ENCODE results near the gene SEPTIN10.
"Not testable (repeated sequence)": the region's sequence is repeated elsewhere in the genome, so short reads cannot be mapped to it uniquely, and the experiment has no call there.

The SEPTIN10 gene

DNA sequence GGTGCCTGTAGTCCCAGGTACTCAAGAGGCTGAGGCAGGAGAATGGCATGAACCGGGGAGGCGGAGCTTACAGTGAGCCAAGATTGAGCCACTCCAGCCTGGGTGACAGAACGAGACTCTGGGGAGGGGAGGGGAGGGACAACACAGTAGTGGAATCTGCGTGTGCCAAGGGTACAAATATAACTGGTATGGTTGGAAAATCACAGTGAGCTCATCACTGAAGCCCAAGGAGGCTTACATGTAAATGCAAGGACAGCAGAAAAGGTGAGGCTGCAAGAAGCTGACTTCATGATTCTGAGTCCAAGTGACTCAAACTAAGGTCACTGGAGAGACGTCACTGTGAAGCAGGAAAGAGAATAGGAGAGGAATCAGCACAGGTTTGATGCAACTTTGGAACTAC is 9.2 kb downstream of the SEPTIN10 start:
- DNase-seq: no peak

DNA sequence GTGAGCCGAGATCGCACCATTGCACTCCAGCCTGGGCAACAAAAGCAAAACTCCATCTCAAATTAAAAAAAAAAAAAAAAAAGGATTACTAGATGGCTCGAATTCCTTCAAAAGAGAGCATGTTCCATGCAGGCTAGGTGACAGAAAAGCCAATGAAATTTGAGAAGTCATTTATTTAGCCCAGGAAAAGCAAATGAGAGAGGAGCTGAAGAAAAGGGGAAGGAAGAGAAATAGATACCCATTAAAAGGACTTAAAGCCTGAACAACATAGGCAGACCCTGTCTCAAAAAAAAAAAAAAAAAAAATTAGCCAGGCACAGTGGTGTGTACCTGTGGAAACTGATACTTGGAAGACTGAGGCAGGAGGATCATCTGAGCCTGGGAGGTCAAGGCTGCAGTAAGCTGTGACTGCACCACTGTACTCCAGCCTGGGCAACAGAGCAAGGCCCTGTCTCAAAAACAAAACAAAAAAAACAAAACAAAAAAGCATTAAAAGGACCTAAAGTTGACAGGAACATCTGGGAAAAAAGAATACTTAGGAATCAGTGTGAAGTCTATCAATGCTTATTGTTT is 11.1 kb downstream of the SEPTIN10 start:
- DNase-seq: no peak

DNA sequence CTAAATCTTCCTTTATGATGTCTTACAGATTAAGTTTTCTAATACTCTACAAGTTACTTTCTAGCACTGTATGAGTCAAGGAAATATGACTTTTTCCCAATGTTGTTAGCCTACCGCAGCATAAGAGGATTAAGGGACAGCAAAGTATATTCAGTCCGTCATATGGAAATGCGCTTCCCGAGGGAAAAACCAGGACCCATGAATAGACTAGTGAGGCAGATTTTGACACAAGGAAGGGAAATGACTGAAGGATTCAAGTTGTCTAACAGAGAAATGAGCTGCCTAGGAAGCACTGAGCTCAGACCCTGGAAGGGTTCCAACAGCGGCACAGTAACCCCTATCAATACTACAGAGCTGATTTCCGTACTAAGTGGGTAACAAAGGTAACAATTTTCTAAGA is 12.0 kb downstream of the SEPTIN10 start:
- DNase-seq: no peak

DNA sequence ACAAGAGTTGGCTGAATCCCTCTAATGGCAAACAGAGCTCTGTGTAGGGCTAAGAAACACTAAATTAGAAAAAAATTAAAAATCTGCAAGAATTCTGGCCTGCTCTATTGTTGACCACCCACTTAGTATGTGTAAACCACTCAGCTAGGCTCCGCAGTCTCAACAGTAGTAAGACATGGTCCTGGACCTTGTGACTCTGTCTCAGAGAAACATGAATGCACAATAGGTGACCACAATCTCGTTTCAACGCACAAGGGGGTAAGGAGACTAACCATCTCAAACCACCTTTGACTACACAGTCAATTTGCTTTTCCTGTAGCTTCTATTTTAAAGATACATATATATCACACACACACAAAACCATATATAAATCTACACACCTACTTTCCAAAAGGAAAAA is 16.5 kb downstream of the SEPTIN10 start:
- no peak for DNase-seq

DNA sequence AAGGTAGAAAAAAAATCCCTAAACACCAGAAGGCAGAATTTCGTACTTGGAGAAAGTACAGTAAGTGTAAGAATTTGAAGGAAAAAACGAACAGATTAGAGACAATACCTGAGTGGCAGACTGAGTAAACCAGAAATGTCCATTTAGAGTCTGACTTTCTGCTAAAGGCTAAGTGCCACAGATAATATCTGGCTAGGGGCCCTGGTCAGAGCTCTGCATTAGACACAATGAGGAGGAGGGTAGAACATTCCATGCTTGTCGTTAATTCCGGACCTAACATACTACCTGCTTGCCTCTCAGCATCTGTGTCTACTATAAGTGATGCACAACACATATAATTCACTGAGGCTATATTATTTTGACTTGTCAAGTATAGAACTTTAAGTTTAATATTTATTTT is 18.1 kb downstream of the SEPTIN10 start:
- DNase-seq: no peak

DNA sequence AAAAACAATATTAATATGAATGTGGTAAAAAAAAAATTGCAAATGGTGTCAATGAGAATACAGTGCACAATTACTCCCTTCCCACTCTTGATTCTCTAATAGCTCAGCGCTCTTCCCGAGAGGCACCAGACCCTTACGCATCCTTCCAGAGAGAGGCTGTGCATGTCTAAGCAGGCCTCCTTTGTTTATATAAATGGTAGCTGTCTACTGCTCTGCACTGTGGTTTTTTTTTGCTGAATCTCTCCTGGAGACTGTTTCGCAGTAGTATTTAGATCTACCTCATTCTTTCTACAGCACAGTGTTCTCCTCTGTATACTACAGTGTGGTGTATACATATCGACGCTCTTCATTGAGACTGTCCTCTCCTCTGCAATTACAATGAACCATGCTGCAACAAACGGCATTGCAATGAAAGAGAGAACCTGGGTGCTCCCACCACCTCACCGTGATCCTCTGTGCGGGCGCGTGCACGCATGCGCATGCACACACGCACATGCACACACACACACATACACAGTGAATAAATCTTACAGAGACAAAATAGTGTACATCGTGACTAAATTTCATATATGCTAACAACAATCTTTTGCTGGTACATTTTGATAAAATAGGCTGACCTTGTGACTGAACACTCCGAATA is 19.4 kb downstream of the SEPTIN10 start:
- DNase-seq: no peak

DNA sequence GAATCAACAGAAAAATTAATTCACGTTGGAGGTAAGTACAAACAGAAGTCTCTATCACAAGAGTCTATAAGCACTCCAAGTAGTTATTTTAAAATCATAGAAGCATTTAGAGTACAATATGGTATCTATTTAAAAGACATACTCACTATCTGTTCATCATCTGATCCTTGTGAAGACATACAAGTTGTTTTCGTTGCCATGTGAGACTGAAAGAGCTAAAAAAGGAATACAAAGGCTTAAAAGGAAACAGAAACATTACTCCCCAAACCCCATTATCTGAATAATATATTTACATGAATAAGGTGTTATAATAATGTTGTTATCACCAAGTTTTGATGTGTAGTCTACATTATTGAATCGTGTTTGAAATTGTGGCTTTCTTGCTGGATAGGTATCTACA is 20.9 kb downstream of the SEPTIN10 start:
- no peak for DNase-seq

DNA sequence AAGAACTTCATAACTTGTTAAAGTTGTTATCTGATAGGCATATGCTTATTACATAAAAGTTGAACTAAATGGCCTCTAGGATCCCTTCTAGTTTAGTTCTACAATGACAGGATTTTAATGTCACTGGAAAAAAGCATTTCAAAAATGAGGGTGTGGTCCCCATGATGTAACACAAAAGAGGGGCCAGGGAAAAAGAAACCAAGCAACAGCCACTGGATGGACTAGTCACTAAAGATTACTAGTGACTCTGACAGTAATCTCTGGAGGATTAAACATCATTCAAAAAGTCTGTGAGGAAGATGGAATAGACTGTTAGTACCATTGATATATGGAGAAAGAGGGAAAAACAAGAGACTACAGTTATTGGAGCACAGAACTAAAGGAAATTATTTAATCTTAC is 22.6 kb downstream of the SEPTIN10 start:
- no peak for DNase-seq

DNA sequence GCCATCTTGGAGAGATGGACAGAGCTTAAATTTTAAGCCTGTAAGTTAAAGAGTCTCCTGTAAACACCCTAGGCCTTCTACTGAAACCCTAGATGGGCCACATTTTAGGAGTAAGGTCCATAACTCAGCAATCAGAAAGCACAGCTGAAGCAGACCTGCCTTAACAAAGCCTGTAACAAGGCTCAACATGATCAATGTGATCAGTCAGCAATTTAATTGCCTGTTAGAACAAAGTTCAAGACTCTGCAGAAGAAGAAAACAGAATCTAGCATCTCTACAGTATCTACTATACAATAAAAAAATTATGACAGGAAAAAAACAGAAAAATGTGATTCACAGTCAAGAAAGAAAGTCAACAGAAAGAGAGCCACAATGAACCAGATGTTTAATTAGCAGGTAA is 27.1 kb downstream of the SEPTIN10 start:
- DNase-seq: no peak

DNA sequence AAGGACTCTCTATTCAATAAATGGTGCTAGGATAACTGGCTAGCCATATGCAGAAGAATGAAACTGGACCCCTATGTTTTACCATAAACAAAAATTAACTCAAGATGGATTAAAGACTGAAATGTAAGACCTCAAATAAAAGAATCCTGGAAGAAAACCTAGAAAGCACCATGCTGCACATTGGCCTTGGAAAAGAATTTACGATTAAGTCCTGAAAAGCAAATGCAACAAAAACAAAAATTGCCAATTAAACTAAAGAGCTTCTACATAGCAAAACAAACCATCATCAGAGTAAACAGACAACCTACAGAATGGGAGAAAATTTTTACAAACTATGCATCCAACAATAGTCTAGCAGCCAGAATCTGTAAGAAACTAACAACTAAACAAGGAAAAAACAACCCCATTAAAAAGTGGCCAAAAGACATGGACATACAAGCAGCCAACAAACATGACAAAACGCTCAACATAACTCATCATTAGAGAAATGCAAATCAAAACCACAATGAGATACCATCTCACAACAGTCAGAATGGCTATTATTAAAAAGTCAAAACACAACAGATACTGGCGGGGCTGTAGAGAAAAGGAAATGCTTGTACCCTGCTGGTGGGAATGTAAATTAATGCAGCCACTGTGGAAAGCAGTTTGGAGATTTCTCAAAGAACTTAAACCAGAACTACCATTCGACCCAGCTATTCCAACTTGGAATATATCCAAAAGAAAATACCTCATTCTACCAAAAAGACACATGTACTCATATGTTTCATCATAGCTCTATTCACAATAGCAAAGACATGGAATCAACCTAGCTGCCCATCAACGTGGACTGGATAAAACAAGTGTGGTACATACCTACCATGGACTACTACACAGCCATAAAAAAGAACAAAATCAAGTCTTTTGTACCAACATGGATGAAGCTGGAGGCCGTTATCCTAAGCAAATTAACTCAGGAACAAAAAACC is 30.6 kb downstream of the SEPTIN10 start:
- no peak for DNase-seq

DNA sequence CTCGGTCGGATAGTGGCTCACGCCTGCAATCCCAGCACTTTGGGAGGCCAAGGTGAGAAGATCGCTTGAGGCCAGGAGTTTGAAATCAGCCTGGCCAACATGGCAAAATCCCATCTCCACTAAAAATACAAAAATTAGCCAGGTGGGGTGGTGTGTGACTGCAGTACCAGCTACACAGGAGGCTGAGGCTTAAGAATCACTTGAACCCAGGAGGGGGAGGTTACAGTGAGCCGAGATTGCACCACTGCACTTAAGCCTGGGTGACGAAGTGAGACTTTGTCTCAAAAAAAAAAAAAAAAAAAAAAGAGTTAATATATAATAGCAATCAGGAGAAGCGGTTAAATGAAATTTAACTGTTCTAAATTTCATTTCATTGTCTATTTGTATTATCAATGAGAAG is 36.1 kb downstream of the SEPTIN10 start:
- not testable (repeated sequence) for DNase-seq

DNA sequence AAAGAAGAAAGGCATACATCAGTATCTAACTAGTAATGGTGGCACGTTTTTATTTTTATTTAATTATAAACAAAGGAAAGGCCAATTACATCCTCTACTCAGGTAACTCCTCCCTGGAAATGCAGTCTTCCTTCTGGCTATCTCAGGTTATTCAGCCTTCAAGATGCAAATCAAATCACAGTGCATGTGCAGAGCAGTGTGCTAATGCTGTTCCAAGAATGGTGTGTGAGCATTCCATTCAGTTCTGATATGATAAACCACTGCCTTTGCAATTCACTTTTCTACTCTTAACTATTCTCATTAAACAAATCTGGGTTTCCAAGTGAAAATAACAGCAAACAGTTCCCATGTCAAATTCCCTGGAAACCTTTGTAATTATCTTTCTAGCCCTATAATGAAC is 38.4 kb downstream of the SEPTIN10 start:
- no peak for DNase-seq

DNA sequence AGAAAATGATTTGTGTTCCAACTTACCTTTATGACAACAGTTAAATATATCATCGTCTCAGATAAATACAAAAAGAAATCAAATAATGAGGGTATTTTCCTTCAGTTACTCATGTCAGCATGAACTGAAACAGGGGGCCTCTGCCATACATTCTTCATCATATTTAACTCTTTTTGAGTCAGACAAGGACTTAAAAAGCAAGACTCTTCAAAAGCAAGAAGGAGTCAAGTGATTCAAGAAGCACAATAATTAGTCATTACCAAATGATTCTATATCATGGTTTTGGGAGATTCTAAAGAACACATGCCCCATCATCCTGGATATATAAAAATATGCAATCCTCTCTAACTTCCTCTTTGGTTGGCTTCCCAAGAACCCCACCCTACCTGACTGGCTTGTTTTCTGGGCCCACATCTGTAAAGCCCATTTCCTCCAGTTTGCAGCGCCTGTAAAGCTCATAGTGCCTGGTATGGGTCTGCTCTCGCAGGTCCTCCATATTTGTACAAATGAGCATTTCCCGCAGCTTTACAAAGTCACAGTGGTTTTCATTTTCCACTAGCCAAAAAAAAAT is 49.7 kb downstream of the SEPTIN10 start:
- DNase-seq: no peak

DNA sequence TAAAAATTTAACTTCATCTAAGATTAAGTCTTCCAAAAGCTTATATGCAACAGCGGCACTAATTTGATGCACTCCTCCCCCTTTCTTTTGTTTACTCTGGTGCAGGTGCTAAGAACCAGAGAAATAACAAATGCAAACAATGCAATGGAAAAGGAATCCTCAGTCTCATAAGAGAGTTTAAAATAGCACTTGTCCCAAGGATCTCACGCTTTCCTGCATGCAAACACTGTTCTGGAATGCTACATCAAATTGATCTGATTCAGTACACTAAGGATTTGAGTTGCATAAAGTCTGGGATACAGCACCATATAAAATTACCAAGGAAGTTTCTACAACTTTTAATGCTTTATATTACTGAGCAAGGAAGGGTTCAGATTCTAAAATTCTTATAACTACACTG is 50.5 kb downstream of the SEPTIN10 start:
- no peak for DNase-seq

DNA sequence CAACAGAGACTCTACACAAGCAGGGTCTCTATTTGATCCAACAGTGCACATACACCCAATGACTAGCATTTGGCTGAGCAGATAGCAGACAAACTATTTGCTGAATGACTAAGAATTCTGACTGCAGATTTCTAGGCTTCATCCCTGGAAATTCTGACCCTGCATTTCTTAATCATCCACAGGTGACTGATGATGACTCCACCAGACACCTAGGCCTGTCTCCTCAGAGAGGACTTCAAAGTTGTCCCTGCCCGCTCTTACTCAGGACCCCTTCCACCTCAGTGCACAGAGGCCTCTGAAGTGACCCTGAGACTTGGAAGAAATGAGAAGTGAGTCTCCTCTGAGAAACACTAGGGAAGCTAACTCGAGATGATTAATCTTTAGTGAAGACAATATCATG is 51.3 kb downstream of the SEPTIN10 start:
- no peak for DNase-seq

DNA sequence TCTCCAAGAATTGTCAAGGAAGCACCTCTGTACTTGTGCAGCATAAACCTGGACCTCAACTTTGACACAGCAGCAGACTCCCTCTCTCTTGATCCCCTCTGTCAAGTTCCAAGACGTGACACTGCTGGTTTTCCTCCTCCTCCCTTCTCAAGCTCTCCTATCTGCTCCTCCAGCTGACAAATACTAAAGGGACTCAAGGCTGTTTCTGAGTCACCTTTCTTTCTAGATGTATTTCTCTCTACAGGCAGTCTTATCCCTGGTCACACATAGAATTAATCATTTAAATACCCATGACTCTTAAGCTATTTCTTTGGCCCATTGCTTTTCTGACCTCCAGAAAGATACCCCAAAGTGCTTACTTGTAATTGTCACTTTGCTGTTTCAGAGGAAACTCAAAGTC is 53.5 kb downstream of the SEPTIN10 start:
- no peak for DNase-seq

DNA sequence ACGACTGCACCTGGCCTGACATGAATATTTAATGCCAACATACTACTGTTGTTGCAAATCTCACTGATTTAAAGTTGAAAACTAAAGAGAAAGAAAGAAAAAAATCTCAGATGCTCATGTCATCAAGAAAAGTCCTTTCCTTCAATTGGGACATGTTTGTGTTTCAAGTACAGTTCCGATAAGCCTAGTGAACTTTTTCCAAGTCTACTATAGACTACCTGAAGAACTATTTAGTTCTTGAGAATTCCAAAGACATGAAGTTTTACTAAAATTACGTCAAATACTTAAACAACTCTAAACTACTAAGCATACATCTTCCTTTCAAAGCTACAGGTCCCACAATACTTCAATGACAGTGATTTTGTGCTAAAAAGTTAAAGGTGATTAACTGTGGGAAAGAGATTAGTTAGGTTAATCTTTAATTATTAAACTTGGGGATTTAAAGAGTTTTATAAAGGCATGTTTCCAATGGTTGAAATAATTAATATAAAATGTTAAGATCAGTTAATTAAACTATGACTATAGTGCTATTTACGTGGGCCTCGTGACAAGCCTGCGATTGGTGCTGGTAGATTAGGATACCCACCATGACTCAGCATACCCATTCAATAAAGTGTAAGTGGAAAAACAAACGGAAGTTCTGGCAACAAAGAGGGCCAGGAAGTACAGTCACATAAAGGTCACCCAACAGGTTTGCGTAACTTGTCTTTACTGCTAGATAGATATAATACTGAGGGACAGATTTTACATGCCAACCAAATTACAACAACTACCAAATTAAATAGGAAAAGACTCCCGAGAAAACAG is 55.5 kb downstream of the SEPTIN10 start:
- no peak for DNase-seq

DNA sequence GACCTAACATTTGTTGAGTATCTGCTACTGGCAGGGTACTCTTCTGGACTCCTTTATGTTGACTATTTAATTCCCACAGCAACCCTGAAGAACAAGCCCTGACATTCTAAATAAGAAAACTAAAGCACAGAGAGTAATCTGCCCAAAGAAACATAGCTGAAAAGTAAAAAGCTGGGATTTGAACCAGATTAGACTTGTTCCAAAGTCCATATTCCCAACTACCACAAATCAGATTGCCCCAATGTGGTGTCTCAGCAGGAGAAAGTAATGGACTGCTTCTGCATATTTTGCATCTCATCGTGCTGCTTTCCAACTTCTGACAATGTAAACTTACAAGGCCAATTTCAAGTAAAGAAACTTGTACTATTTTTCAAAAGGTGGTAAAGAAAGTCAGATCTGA is 56.5 kb downstream of the SEPTIN10 start:
- no peak for DNase-seq

DNA sequence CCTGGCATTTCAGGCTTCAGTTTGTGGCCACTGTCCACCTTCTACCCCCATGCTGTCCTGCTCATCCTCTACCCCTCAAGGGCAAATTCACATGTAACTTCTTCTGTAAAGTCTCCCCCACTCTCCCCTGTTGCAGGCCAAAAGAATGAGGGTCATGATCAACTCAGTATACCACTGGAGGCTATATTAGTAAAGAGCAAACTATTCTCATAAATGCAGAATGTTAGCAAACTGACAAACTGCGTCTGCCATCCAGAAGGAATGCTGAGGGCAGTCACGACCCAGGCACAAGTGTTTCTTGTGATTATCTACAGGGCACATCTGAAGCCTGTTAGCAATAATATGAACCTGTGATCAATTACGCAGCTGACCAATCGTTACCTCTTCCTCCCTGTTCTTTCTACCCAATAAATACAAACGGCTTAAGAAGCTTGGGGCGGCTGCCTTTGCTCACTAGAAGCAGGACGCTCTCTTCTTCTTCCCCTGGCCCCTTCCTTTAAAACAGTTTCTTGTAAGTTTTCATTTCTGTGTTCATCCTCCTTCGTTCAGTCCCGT is 58.3 kb downstream of the SEPTIN10 start:
- no peak for DNase-seq

DNA sequence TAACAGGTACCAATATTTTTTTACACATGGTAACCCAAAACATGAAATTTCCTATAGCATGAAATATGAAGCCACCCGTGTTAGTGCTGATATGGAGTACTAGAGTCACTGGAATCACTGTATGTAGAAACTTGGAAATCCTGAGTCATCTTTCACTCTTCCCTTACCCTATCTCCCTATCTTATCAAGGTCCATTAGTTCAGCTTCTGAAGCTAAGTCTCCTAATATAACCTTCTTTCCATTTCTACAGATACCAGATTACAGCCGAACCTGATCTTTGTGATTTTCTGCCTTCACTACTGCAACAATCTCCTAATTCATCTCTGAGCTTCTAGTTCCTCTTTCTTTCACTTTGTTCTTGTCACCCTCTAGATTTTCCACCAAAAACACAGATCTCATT is 59.0 kb downstream of the SEPTIN10 start:
- DNase-seq: no peak

DNA sequence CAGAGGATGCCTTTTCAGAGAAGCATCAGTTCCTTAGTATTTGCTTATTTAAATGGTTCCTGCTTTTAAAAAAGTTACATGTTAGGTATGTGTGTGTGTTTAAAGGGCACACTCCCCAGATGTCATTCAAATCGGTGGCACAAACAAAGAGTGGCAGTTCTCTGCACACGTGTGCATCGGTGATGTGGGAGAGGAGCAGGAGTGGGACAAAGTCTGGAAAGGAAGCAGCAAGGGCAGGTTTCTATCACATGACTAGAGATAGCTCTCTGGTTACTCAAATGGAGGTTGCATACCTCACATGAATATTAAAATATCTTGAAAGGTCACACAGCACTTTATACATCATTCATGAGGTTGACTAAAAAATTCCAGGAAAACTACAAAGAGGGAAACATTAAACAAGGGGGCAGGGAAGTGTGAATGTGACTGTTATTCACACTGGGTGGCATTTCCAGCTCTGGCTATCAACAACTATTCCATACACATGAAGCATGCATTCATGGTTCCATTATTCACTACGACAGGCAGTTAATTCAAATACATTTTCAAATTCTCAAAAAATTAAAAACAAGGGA is 64.7 kb downstream of the SEPTIN10 start:
- DNase-seq: no peak

DNA sequence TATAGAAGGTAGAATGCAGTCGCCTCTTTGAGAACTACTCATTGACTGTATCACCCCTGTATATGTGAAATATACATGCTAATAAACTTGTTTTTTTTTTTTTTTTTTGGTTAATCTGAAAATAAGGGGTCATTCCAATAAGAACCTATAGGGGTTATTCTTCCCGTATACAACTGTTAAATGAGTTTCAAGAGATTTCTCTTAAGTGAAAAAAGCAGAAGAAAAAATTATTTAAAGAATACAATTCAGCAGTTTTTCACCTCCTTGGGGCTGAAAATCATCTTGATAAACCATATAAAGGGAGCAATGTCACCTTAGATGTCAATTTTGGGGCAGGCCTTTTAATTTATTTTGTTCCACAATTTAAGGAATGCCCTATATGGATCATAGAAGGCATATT is 66.5 kb downstream of the SEPTIN10 start:
- DNase-seq: no peak

Data from right kidney (tissue), 1 donor.